Measurements from ENCODE around the gene CHST11.

DNA sequence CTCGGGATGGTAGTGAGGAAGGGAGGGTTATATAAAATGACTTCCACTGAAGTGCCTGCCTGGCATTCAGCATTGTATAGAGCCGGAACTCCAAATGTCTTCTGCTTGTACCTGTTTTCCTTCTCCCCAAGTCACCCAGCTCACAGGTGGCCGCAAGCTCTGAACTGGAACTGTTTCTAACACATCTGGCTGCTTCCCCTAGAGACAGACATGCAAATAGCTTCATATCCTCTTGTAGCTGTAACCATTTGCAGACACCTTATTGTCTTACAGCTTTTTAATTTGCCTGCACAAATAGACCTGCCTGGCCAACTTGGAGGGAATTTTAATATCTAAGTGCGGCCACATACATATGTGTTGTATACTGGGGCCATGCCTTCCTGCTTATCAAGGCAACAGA, 126.0 kb downstream of the CHST11 start:
- TF ChIP-seq EZH2 (IDR thresholded peaks at IDR 0.05) (no peak), CTCF (IDR thresholded peaks at IDR 0.05) (no peak)

All from neural progenitor cell (in vitro differentiated cells).